ENCODE results near the gene MAGOH. TPM values are rescaled to one million over a fixed set of nuclear protein-coding genes. Genes with fewer than 3 reads are reported as not detected.
"Not testable (repeated sequence)": the region's sequence is repeated elsewhere in the genome, so short reads cannot be mapped to it uniquely, and the experiment has no call there.

The MAGOH gene
- total RNA-seq, 1 experiment from 2014 or later = 75.7 TPM

- no peaks in the 10 kb centered on the region for H3K9me3 ChIP-seq (ENCODE audit: insufficient read depth, low read depth)
- H3K79me2 ChIP-seq (ENCODE audit: low read depth) = no peaks in the 10 kb centered on the region
- no peak overlapping the region for H3K27ac ChIP-seq
- H3F3A ChIP-seq (ENCODE audit: insufficient read depth, low read depth) = no peaks in the 10 kb centered on the region
- H3K36me3 ChIP-seq (ENCODE audit: low read depth) = no peaks in the 10 kb centered on the region
- intact Hi-C loops (cut with micrococcal nuclease; ENCODE audit: unreplicated experiment) = loop anchor here (10.0 kb wide), 1 partner anchor 342 kb away; the partner anchor contains the start of gene ZYG11A
- POLR2A ChIA-PET (ENCODE audit: unreplicated experiment) = no interaction called here
- no peaks in the 10 kb centered on the region for H4K20me1 ChIP-seq (ENCODE audit: insufficient read depth)
- no peaks in the 10 kb centered on the region for H3K9me2 ChIP-seq (ENCODE audit: insufficient read depth)
- TF ChIP-seq CTCF (conservative IDR thresholded peaks at IDR 0.05) (no peak), EZH2 (IDR thresholded peaks at IDR 0.05; ENCODE audit: low read depth) (no peak)
- H3K27me3 ChIP-seq (ENCODE audit: insufficient read depth, low read depth) = no peaks in the 10 kb centered on the region
- H3K4me3 ChIP-seq = no peak overlapping the region
- no TSS peak for BruUV-seq (replicated peaks)
- H3K4me2 ChIP-seq = no peak overlapping the region
- peaks cover 3% of the 10 kb centered on the region for H3K4me1 ChIP-seq (replicated peaks; ENCODE audit: insufficient read depth)
- DNase-seq = no peak
- H2AFZ ChIP-seq = no peak overlapping the region
- CTCF ChIA-PET = interaction anchor here (0.7 to 1.8 kb wide), 4 partner anchors 9 to 491 kb away, joined by 3 to 6 read pairs (median 3); no protein-coding TSS in a partner anchor
Observed at GRCh38 chr1:53186533-53186932, 51.8 kb downstream of the MAGOH start.

GRCh38 chr1:53185955-53186297 is 52.4 kb downstream of the MAGOH start:
- H3F3A ChIP-seq (ENCODE audit: insufficient read depth, low read depth); H3K9me2 ChIP-seq (ENCODE audit: insufficient read depth); H3K4me1 ChIP-seq (replicated peaks; ENCODE audit: insufficient read depth); H4K20me1 ChIP-seq (ENCODE audit: insufficient read depth); H3K27me3 ChIP-seq (ENCODE audit: insufficient read depth, low read depth); H3K79me2 ChIP-seq (ENCODE audit: low read depth); H3K36me3 ChIP-seq (ENCODE audit: low read depth); H2AFZ ChIP-seq; H3K4me3 ChIP-seq; DNase-seq; H3K27ac ChIP-seq; H3K4me2 ChIP-seq; BruUV-seq (replicated peaks); H3K9me3 ChIP-seq (ENCODE audit: insufficient read depth, low read depth); POLR2A ChIA-PET (ENCODE audit: unreplicated experiment): not testable (repeated sequence)
- CTCF ChIA-PET = interaction anchor here (0.6 to 1.8 kb wide), 4 partner anchors 10 to 490 kb away, joined by 3 to 6 read pairs (median 4); no protein-coding TSS in a partner anchor
- intact Hi-C loops (cut with micrococcal nuclease; ENCODE audit: unreplicated experiment) = loop anchor here (1.0 to 10.0 kb wide), 3 partner anchors 281 to 485 kb away; partner anchors contain the start of gene ZYG11A
- TF ChIP-seq CTCF (conservative IDR thresholded peaks at IDR 0.05) = peak; percentile 21

GRCh38 chr1:53183095-53183990 is 55.0 kb downstream of the MAGOH start:
- Histone ChIP-seq H3K79me2 (ENCODE audit: low read depth) (no peaks in the 10 kb centered on the region), H3F3A (ENCODE audit: insufficient read depth, low read depth) (no peaks in the 10 kb centered on the region), H3K4me1 (replicated peaks; ENCODE audit: insufficient read depth) (peaks cover 3% of the 10 kb centered on the region), H3K27ac (no peak overlapping the region), H3K9me3 (ENCODE audit: insufficient read depth, low read depth) (no peaks in the 10 kb centered on the region), H3K4me3 (no peak overlapping the region), H3K4me2 (no peak overlapping the region), H3K9me2 (ENCODE audit: insufficient read depth) (no peaks in the 10 kb centered on the region), H3K36me3 (ENCODE audit: low read depth) (no peaks in the 10 kb centered on the region), H3K27me3 (ENCODE audit: insufficient read depth, low read depth) (no peaks in the 10 kb centered on the region), H4K20me1 (ENCODE audit: insufficient read depth) (no peaks in the 10 kb centered on the region), H2AFZ (no peak overlapping the region)
- ChIA-PET POLR2A (ENCODE audit: unreplicated experiment) (no interaction called here), CTCF (no interaction called here)
- BruUV-seq (replicated peaks) = no TSS peak
- no peak for DNase-seq
- TF ChIP-seq CTCF (conservative IDR thresholded peaks at IDR 0.05) (no peak), EZH2 (IDR thresholded peaks at IDR 0.05; ENCODE audit: low read depth) (no peak)
- intact Hi-C loops (cut with micrococcal nuclease; ENCODE audit: unreplicated experiment) = loop anchor here (5.0 to 10.0 kb wide), 2 partner anchors 136 to 339 kb away; partner anchors contain the start of gene ZYG11A
